ENCODE results near the gene CACNA1H.

GRCh38 chr16:1123525-1124230 lies 29.2 kb upstream of the CACNA1H start:
- TF ChIP-seq FOSL1 (tag; conservative IDR thresholded peaks at IDR 0.05) (no peak), ZNF436 (CRISPR knock-in tag; IDR thresholded peaks at IDR 0.05) (no peak), ARID3A (IDR thresholded peaks at IDR 0.05; ENCODE audit: borderline replicate concordance, low read depth, low read length) (no peak), TAF1 (IDR thresholded peaks at IDR 0.05; ENCODE audit: control insufficient read depth, extremely low read depth, insufficient read depth, low read length, severe bottlenecking) (no peak), SREBF2 (CRISPR knock-in tag; IDR thresholded peaks at IDR 0.05) (no peak), NCOA6 (IDR thresholded peaks at IDR 0.05) (no peak), HNRNPLL (IDR thresholded peaks at IDR 0.05; ENCODE audit: low read depth, low read length, poor library complexity, severe bottlenecking) (no peak), POLR2A (conservative IDR thresholded peaks at IDR 0.05) (no peak), CBX2 (IDR thresholded peaks at IDR 0.05; ENCODE audit: insufficient read depth, low read length, poor library complexity, severe bottlenecking) (no peak)
- TF ChIP-seq, protein P1, sequence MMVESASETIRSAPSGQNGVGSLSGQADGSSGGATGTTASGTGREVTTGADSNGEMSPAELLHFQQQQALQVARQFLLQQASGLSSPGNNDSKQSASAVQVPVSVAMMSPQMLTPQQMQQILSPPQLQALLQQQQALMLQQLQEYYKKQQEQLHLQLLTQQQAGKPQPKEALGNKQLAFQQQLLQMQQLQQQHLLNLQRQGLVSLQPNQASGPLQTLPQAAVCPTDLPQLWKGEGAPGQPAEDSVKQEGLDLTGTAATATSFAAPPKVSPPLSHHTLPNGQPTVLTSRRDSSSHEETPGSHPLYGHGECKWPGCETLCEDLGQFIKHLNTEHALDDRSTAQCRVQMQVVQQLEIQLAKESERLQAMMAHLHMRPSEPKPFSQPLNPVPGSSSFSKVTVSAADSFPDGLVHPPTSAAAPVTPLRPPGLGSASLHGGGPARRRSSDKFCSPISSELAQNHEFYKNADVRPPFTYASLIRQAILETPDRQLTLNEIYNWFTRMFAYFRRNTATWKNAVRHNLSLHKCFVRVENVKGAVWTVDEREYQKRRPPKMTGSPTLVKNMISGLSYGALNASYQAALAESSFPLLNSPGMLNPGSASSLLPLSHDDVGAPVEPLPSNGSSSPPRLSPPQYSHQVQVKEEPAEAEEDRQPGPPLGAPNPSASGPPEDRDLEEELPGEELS (CRISPR knock-in tag; IDR thresholded peaks at IDR 0.05; ENCODE audit: borderline replicate concordance): no peak
- TF ChIP-seq, protein P2, sequence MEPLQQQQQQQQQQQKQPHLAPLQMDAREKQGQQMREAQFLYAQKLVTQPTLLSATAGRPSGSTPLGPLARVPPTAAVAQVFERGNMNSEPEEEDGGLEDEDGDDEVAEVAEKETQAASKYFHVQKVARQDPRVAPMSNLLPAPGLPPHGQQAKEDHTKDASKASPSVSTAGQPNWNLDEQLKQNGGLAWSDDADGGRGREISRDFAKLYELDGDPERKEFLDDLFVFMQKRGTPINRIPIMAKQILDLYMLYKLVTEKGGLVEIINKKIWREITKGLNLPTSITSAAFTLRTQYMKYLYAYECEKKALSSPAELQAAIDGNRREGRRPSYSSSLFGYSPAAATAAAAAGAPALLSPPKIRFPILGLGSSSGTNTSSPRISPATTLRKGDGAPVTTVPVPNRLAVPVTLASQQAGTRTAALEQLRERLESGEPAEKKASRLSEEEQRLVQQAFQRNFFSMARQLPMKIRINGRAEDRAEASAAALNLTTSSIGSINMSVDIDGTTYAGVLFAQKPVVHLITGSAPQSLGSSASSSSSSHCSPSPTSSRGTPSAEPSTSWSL (CRISPR knock-in tag; IDR thresholded peaks at IDR 0.05; ENCODE audit: borderline replicate concordance): no peak
- TF ChIP-seq, protein P3, sequence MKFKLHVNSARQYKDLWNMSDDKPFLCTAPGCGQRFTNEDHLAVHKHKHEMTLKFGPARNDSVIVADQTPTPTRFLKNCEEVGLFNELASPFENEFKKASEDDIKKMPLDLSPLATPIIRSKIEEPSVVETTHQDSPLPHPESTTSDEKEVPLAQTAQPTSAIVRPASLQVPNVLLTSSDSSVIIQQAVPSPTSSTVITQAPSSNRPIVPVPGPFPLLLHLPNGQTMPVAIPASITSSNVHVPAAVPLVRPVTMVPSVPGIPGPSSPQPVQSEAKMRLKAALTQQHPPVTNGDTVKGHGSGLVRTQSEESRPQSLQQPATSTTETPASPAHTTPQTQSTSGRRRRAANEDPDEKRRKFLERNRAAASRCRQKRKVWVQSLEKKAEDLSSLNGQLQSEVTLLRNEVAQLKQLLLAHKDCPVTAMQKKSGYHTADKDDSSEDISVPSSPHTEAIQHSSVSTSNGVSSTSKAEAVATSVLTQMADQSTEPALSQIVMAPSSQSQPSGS (CRISPR knock-in tag; IDR thresholded peaks at IDR 0.05): no peak
- TF ChIP-seq, protein P4, sequence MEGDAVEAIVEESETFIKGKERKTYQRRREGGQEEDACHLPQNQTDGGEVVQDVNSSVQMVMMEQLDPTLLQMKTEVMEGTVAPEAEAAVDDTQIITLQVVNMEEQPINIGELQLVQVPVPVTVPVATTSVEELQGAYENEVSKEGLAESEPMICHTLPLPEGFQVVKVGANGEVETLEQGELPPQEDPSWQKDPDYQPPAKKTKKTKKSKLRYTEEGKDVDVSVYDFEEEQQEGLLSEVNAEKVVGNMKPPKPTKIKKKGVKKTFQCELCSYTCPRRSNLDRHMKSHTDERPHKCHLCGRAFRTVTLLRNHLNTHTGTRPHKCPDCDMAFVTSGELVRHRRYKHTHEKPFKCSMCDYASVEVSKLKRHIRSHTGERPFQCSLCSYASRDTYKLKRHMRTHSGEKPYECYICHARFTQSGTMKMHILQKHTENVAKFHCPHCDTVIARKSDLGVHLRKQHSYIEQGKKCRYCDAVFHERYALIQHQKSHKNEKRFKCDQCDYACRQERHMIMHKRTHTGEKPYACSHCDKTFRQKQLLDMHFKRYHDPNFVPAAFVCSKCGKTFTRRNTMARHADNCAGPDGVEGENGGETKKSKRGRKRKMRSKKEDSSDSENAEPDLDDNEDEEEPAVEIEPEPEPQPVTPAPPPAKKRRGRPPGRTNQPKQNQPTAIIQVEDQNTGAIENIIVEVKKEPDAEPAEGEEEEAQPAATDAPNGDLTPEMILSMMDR (IDR thresholded peaks at IDR 0.05 in 2 of 3, conservative IDR thresholded peaks at IDR 0.05 in 1 of 3; ENCODE audit: insufficient read depth in 2 of 3, low read depth in 1 of 3, low read length in 3 of 3): no peak

Data from K562 (cell line).